ENCODE data around the gene MFNG. TPM values are rescaled to one million over a fixed set of nuclear protein-coding genes. Genes with fewer than 3 reads are reported as not detected.

Gene MFNG
- total RNA-seq, 1 experiment from 2014 or later, result 4.5 TPM

DNA sequence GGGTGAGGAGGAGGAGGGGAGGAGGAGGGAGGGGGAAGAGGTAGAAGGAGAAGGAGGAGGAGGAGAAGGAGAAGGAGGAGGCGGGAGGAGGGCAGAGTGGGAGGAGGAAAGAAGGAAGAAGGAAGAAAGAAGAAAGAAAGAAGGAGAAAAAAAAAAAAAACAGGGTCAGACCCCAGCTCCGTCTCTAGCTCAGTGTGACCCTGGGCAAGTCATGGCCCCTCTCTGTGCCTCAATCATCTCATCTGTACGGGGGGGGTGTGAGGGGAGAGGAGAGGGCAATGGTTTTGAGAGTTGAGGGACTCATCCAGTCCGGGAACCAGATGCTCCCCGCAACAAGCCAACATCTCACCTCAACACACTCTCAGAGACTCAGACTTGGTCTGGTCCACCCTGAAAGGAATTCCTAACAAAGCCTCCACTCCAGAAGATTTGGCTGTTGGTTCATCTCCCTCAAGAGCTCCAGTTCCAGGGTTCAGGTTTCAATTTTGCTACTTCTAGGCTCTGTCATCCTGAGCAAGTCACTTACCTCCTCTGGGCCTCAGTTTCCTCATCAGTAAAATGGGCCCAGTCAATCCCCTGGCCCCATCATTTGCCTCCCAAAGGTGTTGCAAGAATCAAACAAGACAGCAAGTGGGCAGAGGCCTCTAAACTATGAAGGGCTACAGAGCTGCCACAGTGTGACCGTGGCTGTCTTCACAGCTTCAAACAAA lies 25.4 kb upstream of the MFNG start:
- Histone ChIP-seq H3K4me1 (ENCODE audit: control insufficient read depth in 1 of 2, insufficient read depth in 2 of 2, low read length in 2 of 2) (peaks cover 23 to 44% of the 10 kb centered on the region in 2 experiments), H3K9ac (ENCODE audit: low read length) (peak overlapping the region; percentile 53), H3K79me2 (ENCODE audit: insufficient read depth, low read length) (peaks cover 25% of the 10 kb centered on the region; the same call in 1 of the 2 replicates), H3K9me2 (ENCODE audit: insufficient read depth) (no peaks in the 10 kb centered on the region), H3K4me2 (ENCODE audit: low read length) (peak overlapping the region; percentile 82), H3K27me3 (ENCODE audit: insufficient read depth, low read length) (no peaks in the 10 kb centered on the region), H3K4me3 (replicated peaks in 1 of 2; ENCODE audit: low read depth in 1 of 2, low read length in 2 of 2) (peak overlapping the region in 1 of 2 experiments; percentile 51; a peak in 1 of 4 replicates), H3K9me3 (ENCODE audit: control insufficient read depth in 1 of 2, insufficient read depth in 1 of 2, low read depth in 1 of 2, low read length in 2 of 2) (no peaks in the 10 kb centered on the region), H3K36me3 (ENCODE audit: control insufficient read depth in 1 of 2, insufficient read depth in 2 of 2, low read length in 2 of 2) (peaks cover 9 to 38% of the 10 kb centered on the region in 2 experiments), H4K20me1 (ENCODE audit: insufficient read depth) (no peaks in the 10 kb centered on the region; the same call in 1 of the 2 replicates), H3K27ac (ENCODE audit: low read depth, low read length) (peak overlapping the region; percentile 65), H2AFZ (ENCODE audit: low read depth, low read length, poor library complexity, severe bottlenecking) (no peak overlapping the region)
- no TSS peak for BruUV-seq (replicated peaks)
- ChIA-PET RAD21 (ENCODE audit: low non-redundant PET in 1 of 2, low total read pairs in 2 of 2, uncharacterized antibody in 2 of 2, unreplicated experiment in 2 of 2) (interaction anchor here in 1 of 2 experiments (0.7 kb wide), 1 partner anchor 182 kb away, joined by 3 read pairs; no protein-coding TSS in a partner anchor), CTCF (interaction anchor here (1.2 kb wide), 1 partner anchor 81 kb away, joined by 4 read pairs; no protein-coding TSS in a partner anchor), POLR2A (interaction anchor here (0.7 kb wide), 1 partner anchor 81 kb away, joined by 3 read pairs; no protein-coding TSS in a partner anchor)
- intact Hi-C loops (cut with micrococcal nuclease), result no loop called here
- TF ChIP-seq, protein P1, sequence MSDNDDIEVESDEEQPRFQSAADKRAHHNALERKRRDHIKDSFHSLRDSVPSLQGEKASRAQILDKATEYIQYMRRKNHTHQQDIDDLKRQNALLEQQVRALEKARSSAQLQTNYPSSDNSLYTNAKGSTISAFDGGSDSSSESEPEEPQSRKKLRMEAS (IDR thresholded peaks at IDR 0.05), result no peak
- no peak for TF ChIP-seq EZH2 (IDR thresholded peaks at IDR 0.05)
- TF ChIP-seq, protein P2, sequence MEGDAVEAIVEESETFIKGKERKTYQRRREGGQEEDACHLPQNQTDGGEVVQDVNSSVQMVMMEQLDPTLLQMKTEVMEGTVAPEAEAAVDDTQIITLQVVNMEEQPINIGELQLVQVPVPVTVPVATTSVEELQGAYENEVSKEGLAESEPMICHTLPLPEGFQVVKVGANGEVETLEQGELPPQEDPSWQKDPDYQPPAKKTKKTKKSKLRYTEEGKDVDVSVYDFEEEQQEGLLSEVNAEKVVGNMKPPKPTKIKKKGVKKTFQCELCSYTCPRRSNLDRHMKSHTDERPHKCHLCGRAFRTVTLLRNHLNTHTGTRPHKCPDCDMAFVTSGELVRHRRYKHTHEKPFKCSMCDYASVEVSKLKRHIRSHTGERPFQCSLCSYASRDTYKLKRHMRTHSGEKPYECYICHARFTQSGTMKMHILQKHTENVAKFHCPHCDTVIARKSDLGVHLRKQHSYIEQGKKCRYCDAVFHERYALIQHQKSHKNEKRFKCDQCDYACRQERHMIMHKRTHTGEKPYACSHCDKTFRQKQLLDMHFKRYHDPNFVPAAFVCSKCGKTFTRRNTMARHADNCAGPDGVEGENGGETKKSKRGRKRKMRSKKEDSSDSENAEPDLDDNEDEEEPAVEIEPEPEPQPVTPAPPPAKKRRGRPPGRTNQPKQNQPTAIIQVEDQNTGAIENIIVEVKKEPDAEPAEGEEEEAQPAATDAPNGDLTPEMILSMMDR (IDR thresholded peaks at IDR 0.05 in 2 of 3, conservative IDR thresholded peaks at IDR 0.05 in 1 of 3; ENCODE audit: borderline replicate concordance in 1 of 3, insufficient read depth in 1 of 3, low read depth in 2 of 3, low read length in 2 of 3), result no peak
- no peak for TF ChIP-seq FOSL1 (IDR thresholded peaks at IDR 0.05; ENCODE audit: low read depth)
- TF ChIP-seq, protein P3, sequence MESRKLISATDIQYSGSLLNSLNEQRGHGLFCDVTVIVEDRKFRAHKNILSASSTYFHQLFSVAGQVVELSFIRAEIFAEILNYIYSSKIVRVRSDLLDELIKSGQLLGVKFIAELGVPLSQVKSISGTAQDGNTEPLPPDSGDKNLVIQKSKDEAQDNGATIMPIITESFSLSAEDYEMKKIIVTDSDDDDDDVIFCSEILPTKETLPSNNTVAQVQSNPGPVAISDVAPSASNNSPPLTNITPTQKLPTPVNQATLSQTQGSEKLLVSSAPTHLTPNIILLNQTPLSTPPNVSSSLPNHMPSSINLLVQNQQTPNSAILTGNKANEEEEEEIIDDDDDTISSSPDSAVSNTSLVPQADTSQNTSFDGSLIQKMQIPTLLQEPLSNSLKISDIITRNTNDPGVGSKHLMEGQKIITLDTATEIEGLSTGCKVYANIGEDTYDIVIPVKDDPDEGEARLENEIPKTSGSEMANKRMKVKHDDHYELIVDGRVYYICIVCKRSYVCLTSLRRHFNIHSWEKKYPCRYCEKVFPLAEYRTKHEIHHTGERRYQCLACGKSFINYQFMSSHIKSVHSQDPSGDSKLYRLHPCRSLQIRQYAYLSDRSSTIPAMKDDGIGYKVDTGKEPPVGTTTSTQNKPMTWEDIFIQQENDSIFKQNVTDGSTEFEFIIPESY (IDR thresholded peaks at IDR 0.05; ENCODE audit: extremely low read depth, insufficient replicate concordance, low read length), result no peak
- no peak for TF ChIP-seq CEBPB (IDR thresholded peaks at IDR 0.05; ENCODE audit: low read depth)
- no peak for TF ChIP-seq ZNF274 (IDR thresholded peaks at IDR 0.05; ENCODE audit: low read depth, low read length)
- no peak for TF ChIP-seq CBX3 (IDR thresholded peaks at IDR 0.05; ENCODE audit: low read depth)
- TF ChIP-seq TCF7L2 (IDR thresholded peaks at IDR 0.05; ENCODE audit: borderline replicate concordance, extremely low read depth, insufficient read depth, insufficient read length), result no peak
- TF ChIP-seq SP1 (IDR thresholded peaks at IDR 0.05; ENCODE audit: low read depth), result no peak
- TF ChIP-seq POLR2AphosphoS5 (IDR thresholded peaks at IDR 0.05; ENCODE audit: low read depth, low read length), result no peak
- no peak for TF ChIP-seq YY1 (IDR thresholded peaks at IDR 0.05; ENCODE audit: extremely low read depth, insufficient replicate concordance, low read depth, low read length)
- no peak for TF ChIP-seq ZFX (IDR thresholded peaks at IDR 0.05)
- no peak for TF ChIP-seq POLR2A (IDR thresholded peaks at IDR 0.05; ENCODE audit: borderline replicate concordance, extremely low read depth, insufficient read depth, insufficient read length)
- TF ChIP-seq ELF1 (IDR thresholded peaks at IDR 0.05; ENCODE audit: borderline replicate concordance, low read depth), result no peak
- DNase-seq (ENCODE audit: low read depth, low spot score) (no peak), ATAC-seq (no peak)

Measured in HCT116 (cell line).